HEK293 (cell line): Measurements from ENCODE around the gene AP2M1.

Experiments used
- CTCF ChIA-PET: fragments of 350-600 bp; formaldehyde crosslinking; extraction: SDS; loops from one replicate; lab custom pipeline; 2021; ENCODE audit warnings: antibody characterized with exemption; lab: Yijun Ruan, JAX
- POLR2A ChIA-PET: fragments of 300-600 bp; formaldehyde crosslinking; extraction: SDS; loops from one replicate; lab custom pipeline; 2020; ENCODE audit warnings: antibody characterized with exemption, inconsistent platforms; lab: Yijun Ruan, JAX
- H3K27ac ChIP-seq: fragments of 200-500 bp; sonication (Bioruptor generic); 2 replicates; pipeline ENCODE4 v1.5.1; 2014; ENCODE audit warnings: low read depth, low read length, control low read depth, inconsistent platforms; ENCODE audit errors: extremely low read depth
- H3K36me3 ChIP-seq, 2 experiments: fragments of 200-500 bp in 1 of 2; sonication (Bioruptor generic) in 1 of 2; 1 replicate in 1 of 2; 2 replicates in 1 of 2; pipeline ENCODE4 v1.5.1; 2014 to 2017; ENCODE audit warnings: inconsistent platforms in 2 of 2, low read length in 2 of 2; ENCODE audit not compliant: control insufficient read depth in 2 of 2, insufficient read depth in 1 of 2
- H3K4me1 ChIP-seq: fragments of 200-500 bp; sonication (Bioruptor generic); 2 replicates; pipeline ENCODE4 v1.5.1; 2014; ENCODE audit warnings: mild to moderate bottlenecking, low read length, inconsistent platforms; ENCODE audit not compliant: control insufficient read depth, insufficient read depth
- H3K4me3 ChIP-seq: 2 replicates; pipeline ENCODE4 v1.5.1; 2011; ENCODE audit warnings: low read depth, mild to moderate bottlenecking, control low read depth, low read length, moderate library complexity
- H3K9me3 ChIP-seq: fragments of 200-500 bp; sonication (Bioruptor generic); 2 replicates; pipeline ENCODE4 v1.5.1; 2014; ENCODE audit warnings: low read depth, low read length, inconsistent platforms; ENCODE audit not compliant: control insufficient read depth, insufficient read depth
- HOXC10 ChIP-seq: sonication (generic); formaldehyde crosslinking; IDR thresholded peaks from 2 replicates; pipeline ENCODE4 v1.8.1; 2023; ENCODE audit warnings: mild to moderate bottlenecking, missing genetic modification reagents
- MZF1 ChIP-seq: fragments of 450-650 bp; formaldehyde crosslinking; IDR thresholded peaks from 2 replicates; pipeline ENCODE4 v1.5.1; 2017; ENCODE audit warnings: missing biosample characterization, missing genetic modification characterization, borderline replicate concordance
- RBAK ChIP-seq: fragments of 450-650 bp; formaldehyde crosslinking; IDR thresholded peaks from 2 replicates; pipeline ENCODE4 v1.5.1; 2016; ENCODE audit warnings: missing biosample characterization, missing genetic modification characterization
- SETDB1 ChIP-seq: IDR thresholded peaks from one replicate; pipeline ENCODE4 v1.6.1; 2017; ENCODE audit warnings: mild to moderate bottlenecking, low read length, moderate library complexity, mixed read lengths; ENCODE audit not compliant: insufficient read length
- WT1 ChIP-seq: fragments of 450-650 bp; formaldehyde crosslinking; IDR thresholded peaks from 2 replicates; pipeline ENCODE4 v1.5.1; 2016; ENCODE audit warnings: missing biosample characterization, missing genetic modification characterization
- ZNF140 ChIP-seq: fragments of 450-650 bp; formaldehyde crosslinking; IDR thresholded peaks from 2 replicates; pipeline ENCODE4 v1.5.1; 2016; ENCODE audit warnings: missing biosample characterization, missing genetic modification characterization
- ZNF184 ChIP-seq: fragments of 450-650 bp; IDR thresholded peaks from 2 replicates; pipeline ENCODE4 v1.5.1; 2018; ENCODE audit warnings: missing biosample characterization, mild to moderate bottlenecking, missing genetic modification characterization
- ZNF335 ChIP-seq: fragments of 450-650 bp; formaldehyde crosslinking; conservative IDR thresholded peaks from 2 replicates; pipeline ENCODE4 v1.5.1; 2016; ENCODE audit warnings: missing biosample characterization, missing genetic modification characterization
- ZNF350 ChIP-seq: fragments of 450-650 bp; formaldehyde crosslinking; IDR thresholded peaks from 2 replicates; pipeline ENCODE4 v1.5.0; 2017; ENCODE audit warnings: missing biosample characterization, mild to moderate bottlenecking, missing genetic modification characterization
- ZNF366 ChIP-seq: fragments of 450-650 bp; formaldehyde crosslinking; conservative IDR thresholded peaks from 2 replicates; pipeline ENCODE4 v1.5.1; 2016; ENCODE audit warnings: missing biosample characterization, missing genetic modification characterization
- ZNF394 ChIP-seq: fragments of 450-650 bp; formaldehyde crosslinking; IDR thresholded peaks from 2 replicates; pipeline ENCODE4 v1.5.1; 2016; ENCODE audit warnings: missing biosample characterization, missing genetic modification characterization, mild to moderate bottlenecking, moderate library complexity, borderline replicate concordance
- ZNF654 ChIP-seq: fragments of 450-650 bp; formaldehyde crosslinking; IDR thresholded peaks from 2 replicates; pipeline ENCODE4 v1.5.1; 2016; ENCODE audit warnings: low read depth, missing biosample characterization, missing genetic modification characterization
- ZNF658 ChIP-seq: fragments of 450-650 bp; formaldehyde crosslinking; IDR thresholded peaks from 2 replicates; pipeline ENCODE4; 2016; ENCODE audit warnings: missing biosample characterization, missing genetic modification characterization
- ZNF791 ChIP-seq: fragments of 450-650 bp; formaldehyde crosslinking; IDR thresholded peaks from 2 replicates; pipeline ENCODE4 v1.5.1; 2016; ENCODE audit warnings: missing biosample characterization, missing genetic modification characterization
- ZNF837 ChIP-seq: fragments of 450-650 bp; formaldehyde crosslinking; IDR thresholded peaks from 2 replicates; pipeline ENCODE4 v1.5.1; 2016; ENCODE audit warnings: missing biosample characterization, missing genetic modification characterization
- TF ChIP-seq, protein P1 (sequence below): fragments of 450-650 bp; formaldehyde crosslinking; IDR thresholded peaks from 2 replicates; pipeline ENCODE4 v1.5.1; 2017; ENCODE audit warnings: missing biosample characterization, missing genetic modification characterization
- TF ChIP-seq, protein P2 (sequence below): IDR thresholded peaks from 2 replicates; pipeline ENCODE4 v1.6.1; 2011; ENCODE audit warnings: mild to moderate bottlenecking, low read depth, low read length, borderline replicate concordance
- TF ChIP-seq, protein P3 (sequence below): fragments of 450-650 bp; formaldehyde crosslinking; IDR thresholded peaks from 2 replicates; pipeline ENCODE4 v1.5.1; 2016; ENCODE audit warnings: missing biosample characterization, missing genetic modification characterization, low read depth
- TF ChIP-seq, protein P4 (sequence below): fragments of 450-650 bp; formaldehyde crosslinking; IDR thresholded peaks from 2 replicates; pipeline ENCODE4 v1.5.0; 2017; ENCODE audit warnings: missing biosample characterization, missing genetic modification characterization, borderline replicate concordance

AP2M1 gene

DNA sequence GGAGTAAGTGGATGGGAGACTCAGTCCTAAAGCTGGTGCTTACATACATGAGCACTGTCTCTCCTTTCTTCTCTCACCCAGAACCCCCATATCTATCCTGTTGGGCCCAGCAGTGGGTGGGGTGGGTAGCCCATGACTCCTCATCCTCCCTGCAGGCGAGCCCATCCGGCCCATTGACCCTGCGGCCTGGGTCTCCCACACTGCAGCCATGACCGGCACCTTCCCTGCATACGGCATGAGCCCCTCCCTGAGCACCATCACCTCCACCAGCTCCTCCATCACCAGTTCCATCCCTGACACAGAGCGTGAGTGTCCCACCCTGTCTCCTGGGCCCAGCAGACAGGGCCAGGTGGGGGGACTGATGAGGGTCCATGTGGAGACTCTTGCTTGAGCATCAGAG is 8.0 kb upstream of the AP2M1 start:
- Histone ChIP-seq H3K4me3 (no peak overlapping the region), H3K27ac (no peak overlapping the region), H3K4me1 (no peaks in the 10 kb centered on the region), H3K9me3 (no peaks in the 10 kb centered on the region), H3K36me3 (peaks cover 0 to 99% of the 10 kb centered on the region in 2 experiments; a peak in 2 of 3 replicates)
- ChIA-PET CTCF (no interaction called here), POLR2A (interaction anchor here (1.0 kb wide), 1 partner anchor 19 kb away, joined by 3 read pairs; the partner anchor contains the start of gene ABCF3)
- TF ChIP-seq ZNF335 (tag by site-specific recombination) (no peak), ZNF394 (tag by site-specific recombination) (no peak), MZF1 (tag by site-specific recombination) (no peak), ZNF654 (no peak), ZNF837 (tag by site-specific recombination) (no peak), ZNF658 (tag by site-specific recombination) (no peak)

DNA sequence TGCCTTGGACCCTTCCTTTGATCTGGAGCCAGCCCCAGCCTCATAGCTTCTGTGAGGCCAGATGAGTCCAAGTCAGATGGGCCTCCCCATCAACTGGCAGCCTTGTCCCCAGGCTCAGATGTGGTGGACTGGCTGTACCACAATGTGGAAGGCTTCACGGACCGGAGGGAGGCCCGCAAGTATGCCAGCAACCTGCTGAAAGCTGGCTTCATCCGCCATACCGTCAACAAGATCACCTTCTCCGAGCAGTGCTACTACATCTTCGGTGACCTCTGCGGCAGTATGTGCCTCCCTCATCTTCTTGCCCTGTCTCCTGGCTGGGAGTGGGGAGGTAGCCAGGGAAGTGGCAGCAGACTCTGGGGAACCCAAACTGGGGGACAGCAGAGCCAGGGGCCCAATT is 6.9 kb upstream of the AP2M1 start:
- Histone ChIP-seq H3K4me1 (no peaks in the 10 kb centered on the region), H3K36me3 (peaks cover 0 to 97% of the 10 kb centered on the region in 2 experiments; a peak in 2 of 3 replicates), H3K27ac (no peak overlapping the region), H3K9me3 (no peaks in the 10 kb centered on the region), H3K4me3 (no peak overlapping the region)
- TF ChIP-seq, protein P1, sequence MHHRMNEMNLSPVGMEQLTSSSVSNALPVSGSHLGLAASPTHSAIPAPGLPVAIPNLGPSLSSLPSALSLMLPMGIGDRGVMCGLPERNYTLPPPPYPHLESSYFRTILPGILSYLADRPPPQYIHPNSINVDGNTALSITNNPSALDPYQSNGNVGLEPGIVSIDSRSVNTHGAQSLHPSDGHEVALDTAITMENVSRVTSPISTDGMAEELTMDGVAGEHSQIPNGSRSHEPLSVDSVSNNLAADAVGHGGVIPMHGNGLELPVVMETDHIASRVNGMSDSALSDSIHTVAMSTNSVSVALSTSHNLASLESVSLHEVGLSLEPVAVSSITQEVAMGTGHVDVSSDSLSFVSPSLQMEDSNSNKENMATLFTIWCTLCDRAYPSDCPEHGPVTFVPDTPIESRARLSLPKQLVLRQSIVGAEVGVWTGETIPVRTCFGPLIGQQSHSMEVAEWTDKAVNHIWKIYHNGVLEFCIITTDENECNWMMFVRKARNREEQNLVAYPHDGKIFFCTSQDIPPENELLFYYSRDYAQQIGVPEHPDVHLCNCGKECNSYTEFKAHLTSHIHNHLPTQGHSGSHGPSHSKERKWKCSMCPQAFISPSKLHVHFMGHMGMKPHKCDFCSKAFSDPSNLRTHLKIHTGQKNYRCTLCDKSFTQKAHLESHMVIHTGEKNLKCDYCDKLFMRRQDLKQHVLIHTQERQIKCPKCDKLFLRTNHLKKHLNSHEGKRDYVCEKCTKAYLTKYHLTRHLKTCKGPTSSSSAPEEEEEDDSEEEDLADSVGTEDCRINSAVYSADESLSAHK (tag by site-specific recombination), result no peak
- TF ChIP-seq ZNF350 (tag by site-specific recombination), result no peak
- TF ChIP-seq WT1 (tag by site-specific recombination), result no peak
- no peak for TF ChIP-seq ZNF366 (tag by site-specific recombination)
- TF ChIP-seq, protein P2, sequence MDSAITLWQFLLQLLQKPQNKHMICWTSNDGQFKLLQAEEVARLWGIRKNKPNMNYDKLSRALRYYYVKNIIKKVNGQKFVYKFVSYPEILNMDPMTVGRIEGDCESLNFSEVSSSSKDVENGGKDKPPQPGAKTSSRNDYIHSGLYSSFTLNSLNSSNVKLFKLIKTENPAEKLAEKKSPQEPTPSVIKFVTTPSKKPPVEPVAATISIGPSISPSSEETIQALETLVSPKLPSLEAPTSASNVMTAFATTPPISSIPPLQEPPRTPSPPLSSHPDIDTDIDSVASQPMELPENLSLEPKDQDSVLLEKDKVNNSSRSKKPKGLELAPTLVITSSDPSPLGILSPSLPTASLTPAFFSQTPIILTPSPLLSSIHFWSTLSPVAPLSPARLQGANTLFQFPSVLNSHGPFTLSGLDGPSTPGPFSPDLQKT, result no peak
- TF ChIP-seq HOXC10 (CRISPR knock-in tag), result no peak
- TF ChIP-seq, protein P3, sequence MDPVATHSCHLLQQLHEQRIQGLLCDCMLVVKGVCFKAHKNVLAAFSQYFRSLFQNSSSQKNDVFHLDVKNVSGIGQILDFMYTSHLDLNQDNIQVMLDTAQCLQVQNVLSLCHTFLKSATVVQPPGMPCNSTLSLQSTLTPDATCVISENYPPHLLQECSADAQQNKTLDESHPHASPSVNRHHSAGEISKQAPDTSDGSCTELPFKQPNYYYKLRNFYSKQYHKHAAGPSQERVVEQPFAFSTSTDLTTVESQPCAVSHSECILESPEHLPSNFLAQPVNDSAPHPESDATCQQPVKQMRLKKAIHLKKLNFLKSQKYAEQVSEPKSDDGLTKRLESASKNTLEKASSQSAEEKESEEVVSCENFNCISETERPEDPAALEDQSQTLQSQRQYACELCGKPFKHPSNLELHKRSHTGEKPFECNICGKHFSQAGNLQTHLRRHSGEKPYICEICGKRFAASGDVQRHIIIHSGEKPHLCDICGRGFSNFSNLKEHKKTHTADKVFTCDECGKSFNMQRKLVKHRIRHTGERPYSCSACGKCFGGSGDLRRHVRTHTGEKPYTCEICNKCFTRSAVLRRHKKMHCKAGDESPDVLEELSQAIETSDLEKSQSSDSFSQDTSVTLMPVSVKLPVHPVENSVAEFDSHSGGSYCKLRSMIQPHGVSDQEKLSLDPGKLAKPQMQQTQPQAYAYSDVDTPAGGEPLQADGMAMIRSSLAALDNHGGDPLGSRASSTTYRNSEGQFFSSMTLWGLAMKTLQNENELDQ, result no peak
- TF ChIP-seq, protein P4, sequence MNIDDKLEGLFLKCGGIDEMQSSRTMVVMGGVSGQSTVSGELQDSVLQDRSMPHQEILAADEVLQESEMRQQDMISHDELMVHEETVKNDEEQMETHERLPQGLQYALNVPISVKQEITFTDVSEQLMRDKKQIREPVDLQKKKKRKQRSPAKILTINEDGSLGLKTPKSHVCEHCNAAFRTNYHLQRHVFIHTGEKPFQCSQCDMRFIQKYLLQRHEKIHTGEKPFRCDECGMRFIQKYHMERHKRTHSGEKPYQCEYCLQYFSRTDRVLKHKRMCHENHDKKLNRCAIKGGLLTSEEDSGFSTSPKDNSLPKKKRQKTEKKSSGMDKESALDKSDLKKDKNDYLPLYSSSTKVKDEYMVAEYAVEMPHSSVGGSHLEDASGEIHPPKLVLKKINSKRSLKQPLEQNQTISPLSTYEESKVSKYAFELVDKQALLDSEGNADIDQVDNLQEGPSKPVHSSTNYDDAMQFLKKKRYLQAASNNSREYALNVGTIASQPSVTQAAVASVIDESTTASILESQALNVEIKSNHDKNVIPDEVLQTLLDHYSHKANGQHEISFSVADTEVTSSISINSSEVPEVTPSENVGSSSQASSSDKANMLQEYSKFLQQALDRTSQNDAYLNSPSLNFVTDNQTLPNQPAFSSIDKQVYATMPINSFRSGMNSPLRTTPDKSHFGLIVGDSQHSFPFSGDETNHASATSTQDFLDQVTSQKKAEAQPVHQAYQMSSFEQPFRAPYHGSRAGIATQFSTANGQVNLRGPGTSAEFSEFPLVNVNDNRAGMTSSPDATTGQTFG (tag by site-specific recombination), result no peak
- no peak for TF ChIP-seq ZNF140 (tag by site-specific recombination)
- no peak for TF ChIP-seq ZNF791 (tag by site-specific recombination)
- no peak for TF ChIP-seq SETDB1
- no peak for TF ChIP-seq RBAK (tag by site-specific recombination)
- TF ChIP-seq ZNF184 (tag by site-specific recombination), result no peak
- POLR2A ChIA-PET, result interaction anchor here (1.0 kb wide), 1 partner anchor 18 kb away, joined by 3 read pairs; the partner anchor contains the start of gene ABCF3
- CTCF ChIA-PET, result no interaction called here
